GM12865 (cell line): Measurements from ENCODE around the gene GMFB.

Experiments used
- DNase-seq: peaks from one replicate; pipeline ENCODE4 v3.0.0; 2010; ENCODE audit warnings: low read depth
- H3K4me3 ChIP-seq: 2 replicates; pipeline ENCODE4 v1.5.1; 2011; ENCODE audit warnings: mild to moderate bottlenecking, low read depth, low read length, control low read depth
- CTCF ChIP-seq: IDR thresholded peaks from 2 replicates; pipeline ENCODE4 v1.5.1; 2011; ENCODE audit warnings: low read length, control low read depth, low read depth, inconsistent platforms; ENCODE audit not compliant: insufficient read depth; ENCODE audit errors: missing control alignments

The GMFB gene

GRCh38 chr14:54532111-54533012 is 43.6 kb upstream of the GMFB start:
- H3K4me3 ChIP-seq, result peak overlapping the region; percentile 3; the same call in 1 of the 2 replicates
- TF ChIP-seq CTCF, result no peak
- DNase-seq, result peak; percentile 81

GRCh38 chr14:54529811-54530210 is 41.0 kb upstream of the GMFB start:
- TF ChIP-seq CTCF, result no peak
- H3K4me3 ChIP-seq, result no peak overlapping the region
- no peak for DNase-seq

- no peak for DNase-seq
- H3K4me3 ChIP-seq, result no peak overlapping the region
- TF ChIP-seq CTCF, result no peak
Measured at GRCh38 chr14:54528973-54529372, 40.2 kb upstream of the GMFB start.

- no peak overlapping the region for H3K4me3 ChIP-seq
- no peak for DNase-seq
- TF ChIP-seq CTCF, result no peak
Measured at GRCh38 chr14:54524410-54524809, 35.6 kb upstream of the GMFB start.

- TF ChIP-seq CTCF, result no peak
- no peak overlapping the region for H3K4me3 ChIP-seq
- no peak for DNase-seq
Measured at GRCh38 chr14:54516709-54517108, 27.9 kb upstream of the GMFB start.

GRCh38 chr14:54515670-54516069 is 26.9 kb upstream of the GMFB start:
- no peak for TF ChIP-seq CTCF
- no peak for DNase-seq
- no peak overlapping the region for H3K4me3 ChIP-seq

- no peak for DNase-seq
- no peak for TF ChIP-seq CTCF
- no peak overlapping the region for H3K4me3 ChIP-seq
Measured at GRCh38 chr14:54512393-54512792, 23.6 kb upstream of the GMFB start.
